GM12878 (cell line): ENCODE measurements around the gene INCA1. TPM values are rescaled to one million over a fixed set of nuclear protein-coding genes. Genes with fewer than 3 reads are reported as not detected.

Experiments
- ESRRA ChIP-seq: IDR thresholded peaks from 2 replicates; pipeline ENCODE4 v1.6.1; 2012; ENCODE audit warnings: mild to moderate bottlenecking, low read length, improper control_type of control experiment
- ETV6 ChIP-seq, 2 experiments: fragments of 450-650 bp in 1 of 2; IDR thresholded peaks in 1 of 2; conservative IDR thresholded peaks in 1 of 2; 2 replicates each; pipeline ENCODE4 v1.6.1; 2014; ENCODE audit warnings: antibody characterized with exemption in 1 of 2, borderline replicate concordance in 1 of 2, low read depth in 1 of 2, mild to moderate bottlenecking in 1 of 2, moderate library complexity in 1 of 2
- HCFC1 ChIP-seq: fragments of 150-350 bp; IDR thresholded peaks from 2 replicates; pipeline ENCODE4 v1.6.1; 2014; ENCODE audit warnings: low read length
- IKZF2 ChIP-seq, 2 experiments: fragments of 450-650 bp; IDR thresholded peaks; 2 replicates each; pipeline ENCODE4 v1.6.1; 2017; ENCODE audit warnings: mild to moderate bottlenecking in 2 of 2, moderate library complexity in 2 of 2
- NRF1 ChIP-seq: conservative IDR thresholded peaks from 2 replicates; pipeline ENCODE4 v1.6.1; 2011; ENCODE audit warnings: mild to moderate bottlenecking, low read depth, low read length, improper control_type of control experiment
- POLR2A ChIP-seq: IDR thresholded peaks from 2 replicates; pipeline ENCODE4 v1.6.1; 2011; ENCODE audit warnings: low read depth, mild to moderate bottlenecking, low read length
- POU2F2 ChIP-seq: IDR thresholded peaks from 3 replicates; pipeline ENCODE4 v1.6.1; 2011; ENCODE audit warnings: low read depth, mild to moderate bottlenecking, low read length, borderline replicate concordance
- RB1 ChIP-seq: fragments of 450-650 bp; formaldehyde crosslinking; IDR thresholded peaks from 2 replicates; pipeline ENCODE4 v1.6.1; 2017; ENCODE audit warnings: mild to moderate bottlenecking, borderline replicate concordance
- REST ChIP-seq: IDR thresholded peaks from 2 replicates; pipeline ENCODE4 v1.6.1; 2012; ENCODE audit warnings: mild to moderate bottlenecking, low read depth, low read length
- RUNX3 ChIP-seq: IDR thresholded peaks from 2 replicates; pipeline ENCODE4 v1.6.1; 2012; ENCODE audit warnings: low read length, inconsistent platforms
- SIN3A ChIP-seq: IDR thresholded peaks from 2 replicates; pipeline ENCODE4 v1.6.1; 2012; ENCODE audit warnings: low read depth, low read length, improper control_type of control experiment
- TARDBP ChIP-seq: IDR thresholded peaks from 2 replicates; pipeline ENCODE4 v1.6.1; 2016; ENCODE audit warnings: borderline replicate concordance
- ZNF24 ChIP-seq: fragments of 450-650 bp; IDR thresholded peaks from 2 replicates; pipeline ENCODE4 v1.6.1; 2017; ENCODE audit warnings: antibody characterized with exemption, mild to moderate bottlenecking
- polyA plus RNA-seq, 11 experiments: library from polyadenylated mRNA; depleted of rRNA in 4 of 11; unstranded in 6 of 11; stranded (reverse) in 5 of 11; fragments of >200 nt; fragmentation: Nextera tagmentation in 4 of 11; fragmentation: Illumina TruSeq in 1 of 11; extraction: Ambion mirVana in 4 of 11; extraction: Trizol in 1 of 11; gene quantifications; 1 replicate in 1 of 11; 2 replicates in 10 of 11; pipeline versions ENCODE4 v1.2.1 to v1.2.3, GENCODE V29; 2011 to 2016; ENCODE audit warnings: inconsistent platforms in 2 of 11, missing spikeins in 2 of 11, low read depth in 1 of 11
- total RNA-seq, 4 experiments: library from RNA; depleted of rRNA in 3 of 4; stranded (reverse); fragments of >200 nt in 3 of 4; fragmentation: Illumina TruSeq in 1 of 4; extraction: Trizol in 1 of 4; gene quantifications; 2 replicates each; pipeline versions ENCODE4 v1.2.1 to v1.2.3, GENCODE V29; 2013 to 2021
- TF ChIP-seq, protein P1 (sequence below): IDR thresholded peaks from 2 replicates; pipeline ENCODE4 v1.6.1; 2012; ENCODE audit warnings: improper control_type of control experiment, low read depth, low read length; ENCODE audit not compliant: insufficient replicate concordance
- TF ChIP-seq, protein P2 (sequence below): fragments of 150-350 bp; IDR thresholded peaks from 2 replicates; pipeline ENCODE4 v1.6.1; 2014; ENCODE audit warnings: mild to moderate bottlenecking, low read depth, low read length
- TF ChIP-seq, protein P3 (sequence below): fragments of 450-650 bp; IDR thresholded peaks from 2 replicates; pipeline ENCODE4 v1.6.1; 2017; ENCODE audit warnings: low read depth, mild to moderate bottlenecking, moderate library complexity
- TF ChIP-seq, protein P4 (sequence below): fragments of 450-650 bp; IDR thresholded peaks from 2 replicates; pipeline ENCODE4 v1.6.1; 2014; ENCODE audit warnings: mild to moderate bottlenecking

Gene INCA1
- total and polyA plus RNA-seq, 10 of the 15 experiments (the other 5 are each of a cell fraction or from before 2014, with no cell fraction given), result 0.19 to 1.8 (median 0.45) TPM

DNA sequence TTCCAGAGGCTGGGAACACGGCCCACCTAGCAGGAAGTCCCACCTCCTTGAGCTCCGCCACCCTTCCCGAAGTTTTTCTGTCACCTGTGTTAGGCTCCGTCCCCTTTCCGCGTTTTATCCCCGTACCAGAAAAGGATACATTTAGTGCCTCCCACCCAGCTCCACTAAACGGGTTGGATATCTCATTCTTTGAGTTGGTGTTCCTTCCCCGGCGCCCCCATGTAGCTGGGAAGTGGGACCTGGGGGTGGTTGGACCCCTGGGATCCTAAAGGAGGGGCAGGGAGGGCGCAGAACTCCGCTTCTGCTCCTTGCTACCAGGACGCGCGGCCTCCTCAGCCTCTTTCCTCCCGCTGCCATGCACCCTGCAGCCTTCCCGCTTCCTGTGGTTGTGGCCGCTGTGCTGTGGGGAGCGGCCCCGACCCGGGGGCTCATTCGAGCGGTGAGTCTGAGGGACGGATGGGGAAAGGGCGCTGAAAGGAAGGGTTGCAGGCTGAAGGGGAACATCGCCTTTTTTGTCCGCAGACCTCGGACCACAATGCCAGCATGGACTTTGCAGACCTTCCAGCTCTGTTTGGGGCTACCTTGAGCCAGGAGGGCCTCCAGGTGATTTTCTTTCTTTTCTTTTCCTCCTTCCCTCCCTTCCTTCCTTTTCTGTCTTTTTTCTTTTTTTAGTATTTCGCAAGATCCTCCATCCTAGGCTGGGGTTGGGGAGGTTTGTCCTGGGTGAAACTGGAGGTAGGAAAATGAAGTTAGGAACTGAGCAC, 56.6 kb downstream of the INCA1 start (continued):
- TF ChIP-seq, protein P1, sequence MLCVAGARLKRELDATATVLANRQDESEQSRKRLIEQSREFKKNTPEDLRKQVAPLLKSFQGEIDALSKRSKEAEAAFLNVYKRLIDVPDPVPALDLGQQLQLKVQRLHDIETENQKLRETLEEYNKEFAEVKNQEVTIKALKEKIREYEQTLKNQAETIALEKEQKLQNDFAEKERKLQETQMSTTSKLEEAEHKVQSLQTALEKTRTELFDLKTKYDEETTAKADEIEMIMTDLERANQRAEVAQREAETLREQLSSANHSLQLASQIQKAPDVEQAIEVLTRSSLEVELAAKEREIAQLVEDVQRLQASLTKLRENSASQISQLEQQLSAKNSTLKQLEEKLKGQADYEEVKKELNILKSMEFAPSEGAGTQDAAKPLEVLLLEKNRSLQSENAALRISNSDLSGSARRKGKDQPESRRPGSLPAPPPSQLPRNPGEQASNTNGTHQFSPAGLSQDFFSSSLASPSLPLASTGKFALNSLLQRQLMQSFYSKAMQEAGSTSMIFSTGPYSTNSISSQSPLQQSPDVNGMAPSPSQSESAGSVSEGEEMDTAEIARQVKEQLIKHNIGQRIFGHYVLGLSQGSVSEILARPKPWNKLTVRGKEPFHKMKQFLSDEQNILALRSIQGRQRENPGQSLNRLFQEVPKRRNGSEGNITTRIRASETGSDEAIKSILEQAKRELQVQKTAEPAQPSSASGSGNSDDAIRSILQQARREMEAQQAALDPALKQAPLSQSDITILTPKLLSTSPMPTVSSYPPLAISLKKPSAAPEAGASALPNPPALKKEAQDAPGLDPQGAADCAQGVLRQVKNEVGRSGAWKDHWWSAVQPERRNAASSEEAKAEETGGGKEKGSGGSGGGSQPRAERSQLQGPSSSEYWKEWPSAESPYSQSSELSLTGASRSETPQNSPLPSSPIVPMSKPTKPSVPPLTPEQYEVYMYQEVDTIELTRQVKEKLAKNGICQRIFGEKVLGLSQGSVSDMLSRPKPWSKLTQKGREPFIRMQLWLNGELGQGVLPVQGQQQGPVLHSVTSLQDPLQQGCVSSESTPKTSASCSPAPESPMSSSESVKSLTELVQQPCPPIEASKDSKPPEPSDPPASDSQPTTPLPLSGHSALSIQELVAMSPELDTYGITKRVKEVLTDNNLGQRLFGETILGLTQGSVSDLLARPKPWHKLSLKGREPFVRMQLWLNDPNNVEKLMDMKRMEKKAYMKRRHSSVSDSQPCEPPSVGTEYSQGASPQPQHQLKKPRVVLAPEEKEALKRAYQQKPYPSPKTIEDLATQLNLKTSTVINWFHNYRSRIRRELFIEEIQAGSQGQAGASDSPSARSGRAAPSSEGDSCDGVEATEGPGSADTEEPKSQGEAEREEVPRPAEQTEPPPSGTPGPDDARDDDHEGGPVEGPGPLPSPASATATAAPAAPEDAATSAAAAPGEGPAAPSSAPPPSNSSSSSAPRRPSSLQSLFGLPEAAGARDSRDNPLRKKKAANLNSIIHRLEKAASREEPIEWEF, result no peak
- TF ChIP-seq ZNF24 (no peak), RUNX3 (no peak), IKZF2 (IDR thresholded peaks at IDR 0.05) (peak; percentile 36 to 98; a peak in 2 of 4 replicates), POLR2A (peak; percentile 71), RB1 (no peak), POU2F2 (peak; percentile 58; the same call in 2 of the 3 replicates), SIN3A (no peak; the same call in 1 of the 2 replicates), HCFC1 (no peak), NRF1 (no peak), ESRRA (no peak), ETV6 (conservative IDR thresholded peaks at IDR 0.05 in 1 of 2, IDR thresholded peaks at IDR 0.05 in 1 of 2; ENCODE audit: borderline replicate concordance in 1 of 2, low read depth in 1 of 2) (no peak), TARDBP (no peak), REST (no peak)
- TF ChIP-seq, protein P2, sequence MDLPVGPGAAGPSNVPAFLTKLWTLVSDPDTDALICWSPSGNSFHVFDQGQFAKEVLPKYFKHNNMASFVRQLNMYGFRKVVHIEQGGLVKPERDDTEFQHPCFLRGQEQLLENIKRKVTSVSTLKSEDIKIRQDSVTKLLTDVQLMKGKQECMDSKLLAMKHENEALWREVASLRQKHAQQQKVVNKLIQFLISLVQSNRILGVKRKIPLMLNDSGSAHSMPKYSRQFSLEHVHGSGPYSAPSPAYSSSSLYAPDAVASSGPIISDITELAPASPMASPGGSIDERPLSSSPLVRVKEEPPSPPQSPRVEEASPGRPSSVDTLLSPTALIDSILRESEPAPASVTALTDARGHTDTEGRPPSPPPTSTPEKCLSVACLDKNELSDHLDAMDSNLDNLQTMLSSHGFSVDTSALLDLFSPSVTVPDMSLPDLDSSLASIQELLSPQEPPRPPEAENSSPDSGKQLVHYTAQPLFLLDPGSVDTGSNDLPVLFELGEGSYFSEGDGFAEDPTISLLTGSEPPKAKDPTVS, result no peak
- TF ChIP-seq, protein P3, sequence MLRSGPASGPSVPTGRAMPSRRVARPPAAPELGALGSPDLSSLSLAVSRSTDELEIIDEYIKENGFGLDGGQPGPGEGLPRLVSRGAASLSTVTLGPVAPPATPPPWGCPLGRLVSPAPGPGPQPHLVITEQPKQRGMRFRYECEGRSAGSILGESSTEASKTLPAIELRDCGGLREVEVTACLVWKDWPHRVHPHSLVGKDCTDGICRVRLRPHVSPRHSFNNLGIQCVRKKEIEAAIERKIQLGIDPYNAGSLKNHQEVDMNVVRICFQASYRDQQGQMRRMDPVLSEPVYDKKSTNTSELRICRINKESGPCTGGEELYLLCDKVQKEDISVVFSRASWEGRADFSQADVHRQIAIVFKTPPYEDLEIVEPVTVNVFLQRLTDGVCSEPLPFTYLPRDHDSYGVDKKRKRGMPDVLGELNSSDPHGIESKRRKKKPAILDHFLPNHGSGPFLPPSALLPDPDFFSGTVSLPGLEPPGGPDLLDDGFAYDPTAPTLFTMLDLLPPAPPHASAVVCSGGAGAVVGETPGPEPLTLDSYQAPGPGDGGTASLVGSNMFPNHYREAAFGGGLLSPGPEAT, result 0 out of 2 replicates have a peak, but pooled peaks have one; percentile 16
- TF ChIP-seq, protein P4, sequence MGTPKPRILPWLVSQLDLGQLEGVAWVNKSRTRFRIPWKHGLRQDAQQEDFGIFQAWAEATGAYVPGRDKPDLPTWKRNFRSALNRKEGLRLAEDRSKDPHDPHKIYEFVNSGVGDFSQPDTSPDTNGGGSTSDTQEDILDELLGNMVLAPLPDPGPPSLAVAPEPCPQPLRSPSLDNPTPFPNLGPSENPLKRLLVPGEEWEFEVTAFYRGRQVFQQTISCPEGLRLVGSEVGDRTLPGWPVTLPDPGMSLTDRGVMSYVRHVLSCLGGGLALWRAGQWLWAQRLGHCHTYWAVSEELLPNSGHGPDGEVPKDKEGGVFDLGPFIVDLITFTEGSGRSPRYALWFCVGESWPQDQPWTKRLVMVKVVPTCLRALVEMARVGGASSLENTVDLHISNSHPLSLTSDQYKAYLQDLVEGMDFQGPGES, result no peak
